GM23338 (cell line): ENCODE results near the gene SNCA.

Experiments used
- CREB1 ChIP-seq: fragments of 250-450 bp; sonication (Bioruptor Pico); IDR thresholded peaks from 2 replicates; pipeline ENCODE4 v1.5.0; 2020; ENCODE audit warnings: low read depth, mild to moderate bottlenecking, moderate library complexity
- CTCF ChIP-seq, 2 experiments: fragments of 200-600 bp in 1 of 2; sonication (generic) in 1 of 2; conservative IDR thresholded peaks; 2 replicates each; pipeline versions ENCODE4 v1.5.1 to v1.6.1; 2016 to 2017; ENCODE audit warnings: antibody characterized with exemption in 2 of 2, low read depth in 2 of 2, mild to moderate bottlenecking in 2 of 2, moderate library complexity in 1 of 2
- EZH2 ChIP-seq: fragments of 200-600 bp; sonication (generic); IDR thresholded peaks from one replicate; pipeline ENCODE4 v1.8.0; 2017; ENCODE audit warnings: antibody characterized with exemption, mild to moderate bottlenecking, low read depth; ENCODE audit not compliant: unreplicated experiment
- EZH2phosphoT487 ChIP-seq: fragments of 200-600 bp; sonication (generic); IDR thresholded peaks from one replicate; pipeline ENCODE4 v1.8.1; 2018; ENCODE audit warnings: antibody characterized with exemption; ENCODE audit not compliant: unreplicated experiment
- JUNB ChIP-seq: IDR thresholded peaks from one replicate; pipeline ENCODE4 v1.6.1; 2016; ENCODE audit warnings: antibody characterized with exemption; ENCODE audit not compliant: unreplicated experiment
- NANOG ChIP-seq: IDR thresholded peaks from 2 replicates; pipeline ENCODE4 v1.6.1; 2016; ENCODE audit warnings: antibody characterized with exemption, borderline replicate concordance
- POLR2AphosphoS5 ChIP-seq: IDR thresholded peaks from 2 replicates; pipeline ENCODE4 v1.6.1; 2016; ENCODE audit warnings: antibody characterized with exemption, low read depth
- TF ChIP-seq, protein P1 (sequence below): IDR thresholded peaks from one replicate; pipeline ENCODE4 v1.6.1; 2018; ENCODE audit warnings: antibody characterized with exemption; ENCODE audit not compliant: unreplicated experiment

- TF ChIP-seq CTCF (conservative IDR thresholded peaks at IDR 0.05; ENCODE audit: low read depth in 2 of 2), result no peak
- TF ChIP-seq EZH2phosphoT487, result no peak
- no peak for TF ChIP-seq POLR2AphosphoS5
- TF ChIP-seq, protein P1, sequence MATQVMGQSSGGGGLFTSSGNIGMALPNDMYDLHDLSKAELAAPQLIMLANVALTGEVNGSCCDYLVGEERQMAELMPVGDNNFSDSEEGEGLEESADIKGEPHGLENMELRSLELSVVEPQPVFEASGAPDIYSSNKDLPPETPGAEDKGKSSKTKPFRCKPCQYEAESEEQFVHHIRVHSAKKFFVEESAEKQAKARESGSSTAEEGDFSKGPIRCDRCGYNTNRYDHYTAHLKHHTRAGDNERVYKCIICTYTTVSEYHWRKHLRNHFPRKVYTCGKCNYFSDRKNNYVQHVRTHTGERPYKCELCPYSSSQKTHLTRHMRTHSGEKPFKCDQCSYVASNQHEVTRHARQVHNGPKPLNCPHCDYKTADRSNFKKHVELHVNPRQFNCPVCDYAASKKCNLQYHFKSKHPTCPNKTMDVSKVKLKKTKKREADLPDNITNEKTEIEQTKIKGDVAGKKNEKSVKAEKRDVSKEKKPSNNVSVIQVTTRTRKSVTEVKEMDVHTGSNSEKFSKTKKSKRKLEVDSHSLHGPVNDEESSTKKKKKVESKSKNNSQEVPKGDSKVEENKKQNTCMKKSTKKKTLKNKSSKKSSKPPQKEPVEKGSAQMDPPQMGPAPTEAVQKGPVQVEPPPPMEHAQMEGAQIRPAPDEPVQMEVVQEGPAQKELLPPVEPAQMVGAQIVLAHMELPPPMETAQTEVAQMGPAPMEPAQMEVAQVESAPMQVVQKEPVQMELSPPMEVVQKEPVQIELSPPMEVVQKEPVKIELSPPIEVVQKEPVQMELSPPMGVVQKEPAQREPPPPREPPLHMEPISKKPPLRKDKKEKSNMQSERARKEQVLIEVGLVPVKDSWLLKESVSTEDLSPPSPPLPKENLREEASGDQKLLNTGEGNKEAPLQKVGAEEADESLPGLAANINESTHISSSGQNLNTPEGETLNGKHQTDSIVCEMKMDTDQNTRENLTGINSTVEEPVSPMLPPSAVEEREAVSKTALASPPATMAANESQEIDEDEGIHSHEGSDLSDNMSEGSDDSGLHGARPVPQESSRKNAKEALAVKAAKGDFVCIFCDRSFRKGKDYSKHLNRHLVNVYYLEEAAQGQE, result no peak
- no peak for TF ChIP-seq CREB1
- TF ChIP-seq JUNB, result no peak
- no peak for TF ChIP-seq EZH2
- no peak for TF ChIP-seq NANOG
Measured at GRCh38 chr4:89799071-89799470, 37.9 kb downstream of the SNCA start.
